Skin epidermis (tissue), 12 donors: ENCODE data around the gene GLIPR2.
"Not testable (repeated sequence)": the region's sequence is repeated elsewhere in the genome, so short reads cannot be mapped to it uniquely, and the experiment has no call there.

Experiments used
- H3K27ac ChIP-seq, 21 experiments: fragments of 200-600 bp; sonication (generic) in 11 of 21; one replicate each; pipeline ENCODE4 v1.5.0; 2020; ENCODE audit warnings: mild to moderate bottlenecking in 3 of 21, inconsistent platforms in 2 of 21, moderate library complexity in 2 of 21
- H3K4me3 ChIP-seq, 7 experiments: fragments of 200-600 bp; sonication (generic) in 2 of 7; one replicate each; pipeline ENCODE4 v1.5.0; 2020; ENCODE audit warnings: inconsistent platforms in 2 of 7, mild to moderate bottlenecking in 2 of 7, moderate library complexity in 1 of 7

Gene GLIPR2

GRCh38 chr9:36154331-36154952 lies 17.9 kb downstream of the GLIPR2 start:
- H3K4me3 ChIP-seq = no peak overlapping the region
- peak overlapping the region in 18 of 21 experiments; percentile 2 to 86 (median 61) for H3K27ac ChIP-seq

GRCh38 chr9:36156116-36156515 lies 19.6 kb downstream of the GLIPR2 start:
- Histone ChIP-seq H3K4me3 (no peak overlapping the region), H3K27ac (peak overlapping the region in 3 of 21 experiments; percentile 46 to 86 (median 76))

- H3K4me3 ChIP-seq = no peak overlapping the region
- peak overlapping the region in 7 of 21 experiments; percentile 3 to 61 (median 34) for H3K27ac ChIP-seq
Measured at GRCh38 chr9:36158122-36158521, 21.6 kb downstream of the GLIPR2 start.

GRCh38 chr9:36158917-36159316 lies 22.4 kb downstream of the GLIPR2 start:
- Histone ChIP-seq H3K4me3 (no peak overlapping the region), H3K27ac (peak overlapping the region in 6 of 21 experiments; percentile 3 to 57 (median 34))

GRCh38 chr9:36159509-36159908 lies 23.0 kb downstream of the GLIPR2 start:
- not testable (repeated sequence) for H3K4me3 ChIP-seq
- H3K27ac ChIP-seq = peak overlapping the region in 1 of 21 experiments; percentile 3

GRCh38 chr9:36160126-36160525 lies 23.6 kb downstream of the GLIPR2 start:
- H3K27ac ChIP-seq, H3K4me3 ChIP-seq: not testable (repeated sequence)

- Histone ChIP-seq H3K27ac (peak overlapping the region in 6 of 21 experiments; percentile 2 to 62 (median 40)), H3K4me3 (no peak overlapping the region)
Measured at GRCh38 chr9:36161187-36161586, 24.7 kb downstream of the GLIPR2 start.

GRCh38 chr9:36162211-36162738 lies 25.7 kb downstream of the GLIPR2 start:
- H3K27ac ChIP-seq = peak overlapping the region in 1 of 21 experiments; percentile 30
- H3K4me3 ChIP-seq = no peak overlapping the region

- H3K4me3 ChIP-seq = no peak overlapping the region
- H3K27ac ChIP-seq = peak overlapping the region in 16 of 21 experiments; percentile 2 to 78 (median 42)
Measured at GRCh38 chr9:36163049-36163785, 26.7 kb downstream of the GLIPR2 start.

- Histone ChIP-seq H3K4me3 (no peak overlapping the region), H3K27ac (peak overlapping the region in 17 of 21 experiments; percentile 2 to 78 (median 32))
Measured at GRCh38 chr9:36163786-36164170, 27.2 kb downstream of the GLIPR2 start.

GRCh38 chr9:36164372-36164771 lies 27.8 kb downstream of the GLIPR2 start:
- H3K4me3 ChIP-seq = no peak overlapping the region
- peak overlapping the region in 6 of 21 experiments; percentile 3 to 73 (median 16) for H3K27ac ChIP-seq

- H3K27ac ChIP-seq = peak overlapping the region in 7 of 21 experiments; percentile 3 to 75 (median 29)
- no peak overlapping the region for H3K4me3 ChIP-seq
Measured at GRCh38 chr9:36164989-36165388, 28.5 kb downstream of the GLIPR2 start.

GRCh38 chr9:36165826-36166167 lies 29.3 kb downstream of the GLIPR2 start:
- Histone ChIP-seq H3K27ac (peak overlapping the region in 15 of 21 experiments; percentile 12 to 75 (median 62)), H3K4me3 (peak overlapping the region; percentile 26 to 36 (median 32))

GRCh38 chr9:36166168-36166927 lies 29.8 kb downstream of the GLIPR2 start:
- Histone ChIP-seq H3K4me3 (peak overlapping the region; percentile 26 to 36 (median 32)), H3K27ac (peak overlapping the region in 16 of 21 experiments; percentile 12 to 75 (median 58))

- Histone ChIP-seq H3K27ac (no peak within 1 kb of the TSS), H3K4me3 (no peak within 1 kb of the TSS)
Measured at GRCh38 chr9:36169166-36169565, 32.6 kb downstream of the GLIPR2 start, which contains the start of gene CCIN. Gene CCIN (plus strand): TSS chr9:36169388. CDS start chr9:36169503, 115 bp downstream.

- Histone ChIP-seq H3K27ac (no peak overlapping the region), H3K4me3 (no peak overlapping the region)
Measured at GRCh38 chr9:36169708-36170107, 33.2 kb downstream of the GLIPR2 start.

GRCh38 chr9:36170531-36170930 lies 34.0 kb downstream of the GLIPR2 start:
- Histone ChIP-seq H3K4me3 (no peak overlapping the region), H3K27ac (no peak overlapping the region)

GRCh38 chr9:36173861-36174260 lies 37.3 kb downstream of the GLIPR2 start:
- Histone ChIP-seq H3K27ac (no peak overlapping the region), H3K4me3 (no peak overlapping the region)

GRCh38 chr9:36174271-36174670 lies 37.7 kb downstream of the GLIPR2 start:
- no peak overlapping the region for H3K27ac ChIP-seq
- no peak overlapping the region for H3K4me3 ChIP-seq

- Histone ChIP-seq H3K27ac (no peak overlapping the region), H3K4me3 (no peak overlapping the region)
Measured at GRCh38 chr9:36174731-36175130, 38.2 kb downstream of the GLIPR2 start.
